Measurements from ENCODE around the gene EIF2S2.

EIF2S2 gene

GRCh38 chr20:34075647-34076046 lies 36.4 kb downstream of the EIF2S2 start:
- no peak for ATAC-seq
- TF ChIP-seq CSRNP3 (CRISPR knock-in tag; IDR thresholded peaks at IDR 0.05), result no peak
- no peak for TF ChIP-seq ZNF70 (CRISPR knock-in tag; IDR thresholded peaks at IDR 0.05)
- TF ChIP-seq POU6F1 (CRISPR knock-in tag; IDR thresholded peaks at IDR 0.05; ENCODE audit: borderline replicate concordance, low read depth), result no peak
- no peak for TF ChIP-seq BACH2 (CRISPR knock-in tag; IDR thresholded peaks at IDR 0.05; ENCODE audit: borderline replicate concordance)
- no peak for TF ChIP-seq CSDC2 (CRISPR knock-in tag; IDR thresholded peaks at IDR 0.05)
- TF ChIP-seq ZNF565 (CRISPR knock-in tag; conservative IDR thresholded peaks at IDR 0.05; ENCODE audit: low read depth), result no peak
- TF ChIP-seq OSR1 (CRISPR knock-in tag; IDR thresholded peaks at IDR 0.05), result no peak
- TF ChIP-seq ZC3H10 (CRISPR knock-in tag; IDR thresholded peaks at IDR 0.05), result no peak
- TF ChIP-seq ZFP3 (CRISPR knock-in tag; IDR thresholded peaks at IDR 0.05), result no peak
- no peak for TF ChIP-seq ESRRG (CRISPR knock-in tag; IDR thresholded peaks at IDR 0.05)
- TF ChIP-seq ARNTL (CRISPR knock-in tag; IDR thresholded peaks at IDR 0.05; ENCODE audit: borderline replicate concordance, low read depth), result no peak
- TF ChIP-seq ISL1 (CRISPR knock-in tag; IDR thresholded peaks at IDR 0.05), result no peak
- no peak for TF ChIP-seq TSHZ2 (CRISPR knock-in tag; IDR thresholded peaks at IDR 0.05)
- TF ChIP-seq RARB (CRISPR knock-in tag; IDR thresholded peaks at IDR 0.05), result no peak
- TF ChIP-seq PATZ1 (CRISPR knock-in tag; IDR thresholded peaks at IDR 0.05; ENCODE audit: borderline replicate concordance), result no peak
- no peak for TF ChIP-seq SNAI2 (CRISPR knock-in tag; IDR thresholded peaks at IDR 0.05)
- TF ChIP-seq ZNF8 (CRISPR knock-in tag; IDR thresholded peaks at IDR 0.05), result no peak
- TF ChIP-seq PPARA (CRISPR knock-in tag; IDR thresholded peaks at IDR 0.05; ENCODE audit: borderline replicate concordance), result no peak

- ATAC-seq, result no peak
- TF ChIP-seq ZNF70 (CRISPR knock-in tag; IDR thresholded peaks at IDR 0.05) (no peak), TOX (CRISPR knock-in tag; IDR thresholded peaks at IDR 0.05; ENCODE audit: borderline replicate concordance) (no peak), POU6F1 (CRISPR knock-in tag; IDR thresholded peaks at IDR 0.05; ENCODE audit: borderline replicate concordance, low read depth) (no peak), ZNF565 (CRISPR knock-in tag; conservative IDR thresholded peaks at IDR 0.05; ENCODE audit: low read depth) (no peak), CSDC2 (CRISPR knock-in tag; IDR thresholded peaks at IDR 0.05) (no peak), ESRRG (CRISPR knock-in tag; IDR thresholded peaks at IDR 0.05) (no peak), ISL1 (CRISPR knock-in tag; IDR thresholded peaks at IDR 0.05) (no peak), SNAI2 (CRISPR knock-in tag; IDR thresholded peaks at IDR 0.05) (no peak), TSHZ2 (CRISPR knock-in tag; IDR thresholded peaks at IDR 0.05) (no peak), ZFP3 (CRISPR knock-in tag; IDR thresholded peaks at IDR 0.05) (no peak), ZNF8 (CRISPR knock-in tag; IDR thresholded peaks at IDR 0.05) (no peak), CSRNP3 (CRISPR knock-in tag; IDR thresholded peaks at IDR 0.05) (no peak), OSR1 (CRISPR knock-in tag; IDR thresholded peaks at IDR 0.05) (no peak), RARB (CRISPR knock-in tag; IDR thresholded peaks at IDR 0.05) (no peak), PATZ1 (CRISPR knock-in tag; IDR thresholded peaks at IDR 0.05; ENCODE audit: borderline replicate concordance) (no peak), ZC3H10 (CRISPR knock-in tag; IDR thresholded peaks at IDR 0.05) (no peak)
Measured at GRCh38 chr20:34074101-34074760, 37.8 kb downstream of the EIF2S2 start.

All from SK-N-SH treated with all-trans-retinoic acid at 6 μM for 48 hours (cell line).